T-helper 1 cell treated with Interleukin-12 subunit alpha and Interleukin-12 subunit beta and Interleukin-4 antibody, amounts not matched to agents 30 μg/mL and 1 μg/mL, for 36 hours (primary cell): ENCODE data around the gene SNRPB.

Experiments
- H3K27ac Mint-ChIP-seq: one replicate; pipeline ENCODE4 v1.8.0; 2021; ENCODE audit warnings: mild to moderate bottlenecking, mixed read lengths
- H3K27me3 Mint-ChIP-seq: one replicate; pipeline ENCODE4 v1.8.0; 2021; ENCODE audit warnings: low read depth, mixed read lengths
- H3K36me3 Mint-ChIP-seq: one replicate; pipeline ENCODE4 v1.8.0; 2021; ENCODE audit warnings: low read depth, mixed read lengths
- H3K4me1 Mint-ChIP-seq: one replicate; pipeline ENCODE4 v1.8.0; 2021; ENCODE audit warnings: low read depth, mixed read lengths
- H3K4me3 Mint-ChIP-seq: one replicate; pipeline ENCODE4 v1.8.0; 2021; ENCODE audit warnings: mild to moderate bottlenecking, moderate library complexity, mixed read lengths
- H3K9me3 Mint-ChIP-seq: one replicate; pipeline ENCODE4 v1.8.0; 2021; ENCODE audit warnings: mixed read lengths

SNRPB gene

DNA sequence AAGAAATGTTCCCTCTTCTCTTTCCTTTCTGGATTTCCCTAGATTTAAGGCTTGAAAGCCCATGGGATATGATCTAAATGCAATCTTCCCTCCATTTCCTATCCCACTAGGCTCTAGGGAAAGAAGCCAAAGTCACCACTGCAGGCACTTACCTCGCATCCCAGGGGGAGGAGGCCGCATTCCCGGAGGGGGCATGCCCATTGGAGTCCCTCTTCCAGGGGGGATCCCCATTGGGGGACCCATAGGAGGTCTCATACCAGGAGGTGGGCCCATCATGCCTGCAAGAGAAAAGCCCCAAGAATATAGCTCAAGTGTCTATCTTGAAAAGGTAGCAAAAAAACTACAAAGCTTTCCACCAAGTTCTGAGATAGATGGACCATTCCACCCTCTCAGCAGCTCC, 8.1 kb downstream of the SNRPB start:
- no peak overlapping the region for H3K4me3 Mint-ChIP-seq
- H3K4me1 Mint-ChIP-seq: peaks cover 8% of the 10 kb centered on the region
- H3K27me3 Mint-ChIP-seq: no peaks in the 10 kb centered on the region
- H3K36me3 Mint-ChIP-seq: peaks cover 72% of the 10 kb centered on the region
- no peaks in the 10 kb centered on the region for H3K9me3 Mint-ChIP-seq
- H3K27ac Mint-ChIP-seq: no peak overlapping the region

DNA sequence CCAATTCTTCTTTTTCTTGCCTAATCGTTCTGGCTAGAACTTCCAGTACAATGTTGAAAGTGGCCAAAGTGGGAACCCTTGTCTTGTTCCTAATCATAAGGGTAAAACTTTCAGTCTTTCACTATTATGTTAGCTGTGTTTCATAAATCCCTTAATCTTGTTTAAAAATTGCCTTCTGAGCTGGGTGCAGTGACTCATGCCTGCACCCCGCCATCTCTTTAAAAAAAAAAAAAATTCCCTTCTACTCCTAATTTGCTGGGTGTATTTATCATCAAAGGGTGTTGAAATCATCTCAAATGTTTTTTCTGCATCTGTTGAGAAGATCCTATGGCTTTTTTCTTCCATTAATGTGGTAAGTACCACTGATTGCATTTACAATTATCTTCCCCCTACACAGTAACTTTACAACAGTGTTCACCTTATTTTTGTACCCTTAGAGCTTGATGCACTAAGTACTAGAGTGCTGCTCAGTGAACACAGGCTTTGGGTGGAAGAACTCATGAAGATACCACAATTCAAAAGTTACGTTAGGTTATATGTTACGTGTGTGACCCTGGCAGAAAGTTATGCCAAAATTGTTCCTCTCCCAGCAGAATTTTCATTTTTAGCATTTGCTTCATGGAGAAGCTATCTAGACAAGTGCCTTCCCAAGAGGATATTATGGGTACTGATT, 9.7 kb downstream of the SNRPB start:
- Mint-ChIP-seq H3K4me3 (no peak overlapping the region), H3K4me1 (peaks cover 2% of the 10 kb centered on the region), H3K9me3 (no peaks in the 10 kb centered on the region)

DNA sequence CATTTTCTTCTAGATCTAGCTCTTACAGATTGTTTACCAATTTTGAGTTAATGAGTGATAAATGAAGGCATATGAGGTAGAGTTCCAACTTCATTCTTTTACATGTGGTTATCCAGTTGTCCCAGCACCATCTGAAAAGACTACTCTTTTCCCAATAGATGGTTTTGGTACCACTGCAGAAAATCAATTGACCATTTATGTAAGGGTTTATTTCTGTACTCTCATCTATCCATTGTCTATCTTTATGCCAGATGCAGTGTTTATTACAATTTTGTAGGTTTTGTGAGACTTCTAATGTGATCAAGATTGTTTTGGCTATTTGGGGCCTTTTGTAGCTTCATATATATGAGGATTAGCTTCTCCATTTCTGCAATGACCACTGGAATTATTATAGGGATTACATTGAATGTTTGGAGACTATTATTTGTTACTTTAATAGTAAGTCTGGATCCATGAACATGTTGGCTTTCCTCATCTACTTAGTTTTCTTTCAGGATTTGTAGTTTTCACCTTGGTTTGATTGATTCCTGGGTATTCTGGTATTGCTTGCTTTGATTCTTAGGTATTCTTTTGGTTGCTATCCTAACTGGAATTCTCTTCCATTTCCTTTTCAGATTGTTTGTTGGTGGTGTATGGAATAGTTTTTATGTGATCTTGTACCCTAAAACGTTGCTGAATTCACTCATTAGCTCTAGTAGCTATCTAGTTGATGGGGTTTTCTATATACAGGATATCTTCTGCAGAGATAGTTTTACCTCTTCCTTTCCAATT, 10.4 kb downstream of the SNRPB start:
- H3K27ac Mint-ChIP-seq: no peak overlapping the region
- H3K9me3 Mint-ChIP-seq: no peaks in the 10 kb centered on the region
- no peaks in the 10 kb centered on the region for H3K27me3 Mint-ChIP-seq
- peaks cover 5% of the 10 kb centered on the region for H3K4me1 Mint-ChIP-seq
- H3K36me3 Mint-ChIP-seq: peaks cover 55% of the 10 kb centered on the region
- no peak overlapping the region for H3K4me3 Mint-ChIP-seq

More for the DNA sequence above, 9.7 kb downstream of the SNRPB start:
- peaks cover 62% of the 10 kb centered on the region for H3K36me3 Mint-ChIP-seq
- no peak overlapping the region for H3K27ac Mint-ChIP-seq
- H3K27me3 Mint-ChIP-seq: no peaks in the 10 kb centered on the region

DNA sequence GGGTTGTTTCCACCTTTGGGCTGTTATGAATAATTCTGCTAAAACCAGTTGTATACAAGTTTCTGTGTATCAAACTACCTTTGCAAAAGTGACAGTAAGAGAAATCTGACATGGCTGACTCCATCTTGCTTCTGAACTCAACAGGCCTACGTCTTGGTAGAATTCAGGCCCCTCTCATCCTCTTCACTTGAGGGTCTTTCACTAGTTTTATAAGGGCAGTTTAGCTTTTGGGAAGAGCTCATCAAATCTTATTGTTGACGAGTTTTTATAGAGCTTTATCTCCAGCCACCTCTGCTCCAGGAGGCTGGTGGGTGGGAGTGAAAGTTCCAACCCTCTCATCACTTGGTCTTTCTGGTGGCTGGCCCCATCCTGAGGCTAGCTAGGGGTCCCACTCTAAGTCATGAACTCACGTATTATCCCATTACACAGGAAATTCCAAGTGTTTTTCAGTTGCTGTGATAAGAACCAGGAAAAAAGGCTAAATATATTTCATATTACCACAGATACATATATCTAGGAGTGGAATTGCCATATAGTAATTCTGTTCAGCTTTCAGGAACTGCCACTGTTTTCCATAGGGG, 11.6 kb downstream of the SNRPB start:
- peaks cover 5% of the 10 kb centered on the region for H3K4me1 Mint-ChIP-seq
- no peak overlapping the region for H3K4me3 Mint-ChIP-seq
- peaks cover 46% of the 10 kb centered on the region for H3K36me3 Mint-ChIP-seq
- H3K9me3 Mint-ChIP-seq: no peaks in the 10 kb centered on the region
- H3K27ac Mint-ChIP-seq: no peak overlapping the region
- no peaks in the 10 kb centered on the region for H3K27me3 Mint-ChIP-seq

DNA sequence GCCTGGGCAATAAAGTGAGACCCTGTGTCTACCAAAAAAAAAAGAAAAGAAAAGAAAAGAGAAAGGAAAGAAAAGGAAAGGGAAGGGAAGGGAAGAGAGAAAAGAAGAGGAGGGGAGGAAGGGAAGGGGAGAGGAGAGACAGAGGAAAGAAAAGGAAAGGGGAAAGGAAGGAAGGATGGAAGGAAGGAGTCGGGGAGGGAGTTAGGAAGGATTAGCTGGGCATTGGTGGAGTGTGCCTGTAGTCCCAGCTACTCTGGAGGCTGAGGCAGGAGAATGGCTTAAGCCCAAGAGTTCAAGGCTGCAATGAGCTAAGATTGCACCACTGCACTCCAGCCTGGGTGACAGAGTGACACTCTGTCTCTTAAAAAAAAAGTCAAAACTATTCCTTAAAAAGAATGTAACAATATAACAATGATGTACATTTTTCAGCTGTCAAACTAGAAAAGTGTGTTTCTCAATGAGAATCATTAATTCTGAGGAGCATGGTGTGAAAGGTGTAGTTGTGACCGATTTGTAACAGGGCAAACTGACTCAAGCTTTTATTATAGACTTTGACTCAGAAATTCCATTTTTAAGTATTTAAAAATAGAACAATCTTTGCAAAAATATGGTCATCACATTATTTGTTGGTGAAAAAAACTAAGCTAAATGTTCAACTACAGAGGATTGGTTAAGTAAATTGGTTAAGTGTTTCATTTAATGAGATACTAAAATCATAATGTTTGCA, 14.7 kb downstream of the SNRPB start:
- H3K27ac Mint-ChIP-seq: no peak overlapping the region
- H3K9me3 Mint-ChIP-seq: no peaks in the 10 kb centered on the region
- H3K4me1 Mint-ChIP-seq: peaks cover 3% of the 10 kb centered on the region
- no peak overlapping the region for H3K4me3 Mint-ChIP-seq
- peaks cover 16% of the 10 kb centered on the region for H3K36me3 Mint-ChIP-seq
- peaks cover 3% of the 10 kb centered on the region for H3K27me3 Mint-ChIP-seq

DNA sequence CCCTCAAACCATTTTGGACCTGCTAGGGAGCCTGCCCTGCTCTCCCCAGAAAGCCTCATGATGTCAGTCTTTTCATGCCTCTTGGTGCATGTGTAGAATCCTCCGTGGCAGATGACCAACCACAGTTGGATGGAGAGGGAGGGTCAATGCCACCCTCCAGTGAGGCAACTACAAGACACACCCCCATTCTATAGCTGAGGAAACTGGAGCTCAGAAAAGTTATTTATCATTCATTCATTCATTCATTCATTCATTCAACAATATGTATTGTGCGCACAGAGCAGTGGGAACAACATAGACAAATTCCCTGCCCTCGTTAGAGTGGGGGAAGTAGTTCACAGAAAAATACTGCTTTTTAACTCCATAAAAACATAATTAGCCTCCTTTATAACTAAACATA, 16.8 kb downstream of the SNRPB start:
- Mint-ChIP-seq H3K9me3 (no peaks in the 10 kb centered on the region), H3K27ac (no peak overlapping the region), H3K4me3 (no peak overlapping the region), H3K36me3 (peaks cover 5% of the 10 kb centered on the region), H3K27me3 (peaks cover 4% of the 10 kb centered on the region), H3K4me1 (peaks cover 15% of the 10 kb centered on the region)

DNA sequence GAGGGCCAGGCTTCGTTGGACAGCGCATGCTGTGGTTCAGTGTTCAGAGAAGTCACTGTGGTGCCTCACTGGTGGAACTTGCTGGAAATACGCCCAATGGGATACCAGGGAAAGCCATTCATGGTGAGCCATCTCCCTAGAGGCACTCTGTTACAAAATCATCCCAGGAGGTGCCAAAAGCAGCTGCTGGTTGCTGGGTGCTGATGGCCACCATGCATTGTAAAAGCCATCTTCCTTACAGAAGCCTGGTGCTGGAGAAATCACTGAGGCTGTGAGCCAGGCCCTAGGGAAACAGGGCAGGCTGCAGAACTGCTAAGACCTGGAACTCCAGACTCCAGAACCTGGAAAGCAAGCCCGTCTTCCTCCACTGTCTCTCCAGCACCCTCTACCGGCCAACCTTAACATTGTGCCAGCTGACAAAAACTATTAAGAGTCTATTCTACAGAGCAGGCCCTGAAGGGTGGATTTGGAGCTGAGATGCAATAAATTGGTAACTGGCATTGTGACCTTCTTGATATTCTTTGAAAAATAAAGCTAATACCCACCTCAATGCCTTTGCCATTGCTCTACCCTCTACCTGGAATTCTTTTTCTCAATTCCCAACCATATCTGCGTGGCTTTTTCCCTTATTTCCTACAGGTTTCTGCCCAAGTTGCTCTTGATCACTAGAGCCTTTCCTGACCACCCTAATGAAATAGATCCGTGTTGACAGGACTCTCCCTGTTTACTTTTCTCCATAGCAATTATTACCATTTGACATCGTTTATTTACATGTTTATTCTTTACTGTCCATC, 18.5 kb downstream of the SNRPB start:
- H3K9me3 Mint-ChIP-seq: no peaks in the 10 kb centered on the region
- peaks cover 15% of the 10 kb centered on the region for H3K4me1 Mint-ChIP-seq
- peaks cover 4% of the 10 kb centered on the region for H3K27me3 Mint-ChIP-seq
- H3K36me3 Mint-ChIP-seq: peaks cover 2% of the 10 kb centered on the region
- H3K4me3 Mint-ChIP-seq: no peak overlapping the region
- no peak overlapping the region for H3K27ac Mint-ChIP-seq

DNA sequence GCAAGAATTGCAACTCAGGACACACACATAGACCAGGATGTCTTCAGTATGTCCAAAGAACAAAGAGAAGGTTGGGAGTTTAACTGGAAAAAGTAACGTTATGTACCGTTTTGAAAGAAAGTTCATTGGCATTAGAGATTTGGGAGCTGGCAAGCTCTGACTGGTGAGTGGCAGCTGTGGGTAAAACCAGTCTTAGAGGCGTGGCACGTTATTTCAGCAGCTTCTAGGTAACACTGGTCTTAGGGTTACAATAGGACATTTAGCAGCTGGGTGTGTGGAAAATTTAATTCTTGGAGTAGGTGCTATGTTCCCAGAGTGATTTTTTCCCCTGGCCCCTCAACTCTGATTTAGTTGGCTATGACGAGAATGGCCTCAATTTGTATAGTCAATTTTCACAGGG, 19.2 kb downstream of the SNRPB start:
- no peak overlapping the region for H3K4me3 Mint-ChIP-seq
- no peak overlapping the region for H3K27ac Mint-ChIP-seq
- no peaks in the 10 kb centered on the region for H3K9me3 Mint-ChIP-seq
- H3K27me3 Mint-ChIP-seq: peaks cover 4% of the 10 kb centered on the region
- no peaks in the 10 kb centered on the region for H3K36me3 Mint-ChIP-seq
- peaks cover 15% of the 10 kb centered on the region for H3K4me1 Mint-ChIP-seq

DNA sequence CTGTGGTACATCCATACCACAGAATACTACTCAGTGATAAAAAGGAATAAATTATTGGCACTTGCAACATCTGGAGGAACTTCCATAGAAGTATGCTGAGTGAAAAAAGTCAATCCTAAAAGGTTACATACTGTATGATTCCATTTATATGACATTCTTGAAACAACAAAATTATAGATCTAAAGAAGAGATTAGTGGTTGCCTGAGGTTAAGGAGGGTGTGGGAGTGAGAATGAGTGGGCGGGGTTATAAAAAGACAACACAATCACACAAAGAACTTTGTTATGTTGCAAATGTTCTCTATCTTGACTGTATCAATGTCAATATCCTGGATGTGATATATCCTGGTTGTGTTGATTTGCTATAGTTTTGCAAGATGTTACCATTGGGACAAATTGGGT, 21.2 kb downstream of the SNRPB start:
- Mint-ChIP-seq H3K27ac (no peak overlapping the region), H3K9me3 (no peaks in the 10 kb centered on the region), H3K4me3 (no peak overlapping the region), H3K36me3 (no peaks in the 10 kb centered on the region), H3K4me1 (peaks cover 13% of the 10 kb centered on the region), H3K27me3 (peaks cover 7% of the 10 kb centered on the region)

DNA sequence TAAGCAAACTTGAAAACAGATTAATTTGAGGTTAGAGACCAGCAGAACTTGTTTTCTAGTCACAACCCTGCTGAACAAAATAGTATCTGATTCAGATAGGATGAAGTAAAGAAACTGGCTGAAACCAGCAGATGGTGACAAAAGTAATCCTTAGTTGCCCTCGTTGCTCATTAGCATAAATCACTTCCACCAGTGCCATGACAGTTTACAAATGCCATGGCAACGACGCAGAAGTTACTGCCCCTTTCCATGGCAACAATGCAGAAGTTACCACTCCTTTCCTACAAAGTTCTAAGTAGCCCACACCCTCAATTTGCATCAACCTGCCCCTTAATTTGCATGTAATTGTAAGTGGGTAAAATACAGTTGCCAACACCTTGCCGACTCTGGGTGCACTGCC, 23.7 kb downstream of the SNRPB start:
- no peaks in the 10 kb centered on the region for H3K9me3 Mint-ChIP-seq
- H3K27me3 Mint-ChIP-seq: peaks cover 7% of the 10 kb centered on the region
- peaks cover 13% of the 10 kb centered on the region for H3K4me1 Mint-ChIP-seq
- no peaks in the 10 kb centered on the region for H3K36me3 Mint-ChIP-seq
- H3K4me3 Mint-ChIP-seq: no peak overlapping the region
- H3K27ac Mint-ChIP-seq: no peak overlapping the region

DNA sequence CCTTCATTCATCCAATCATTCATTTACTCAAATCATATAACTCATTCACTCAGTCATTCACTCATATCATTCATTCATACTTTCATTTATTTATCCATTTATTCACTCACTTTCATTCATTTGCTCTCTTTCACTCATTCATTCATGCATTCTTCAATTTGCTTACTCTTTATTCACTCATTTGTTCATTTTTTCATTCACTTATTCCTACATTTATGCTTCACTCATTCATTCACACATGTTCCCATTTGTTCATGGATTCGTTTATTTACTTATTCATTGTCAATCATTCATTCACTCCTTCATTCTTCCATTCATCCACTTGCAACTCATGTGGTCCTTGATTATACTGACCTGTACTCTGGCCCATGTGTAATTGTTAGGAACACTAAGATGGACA, 39.4 kb downstream of the SNRPB start:
- H3K4me3 Mint-ChIP-seq: no peak overlapping the region

DNA sequence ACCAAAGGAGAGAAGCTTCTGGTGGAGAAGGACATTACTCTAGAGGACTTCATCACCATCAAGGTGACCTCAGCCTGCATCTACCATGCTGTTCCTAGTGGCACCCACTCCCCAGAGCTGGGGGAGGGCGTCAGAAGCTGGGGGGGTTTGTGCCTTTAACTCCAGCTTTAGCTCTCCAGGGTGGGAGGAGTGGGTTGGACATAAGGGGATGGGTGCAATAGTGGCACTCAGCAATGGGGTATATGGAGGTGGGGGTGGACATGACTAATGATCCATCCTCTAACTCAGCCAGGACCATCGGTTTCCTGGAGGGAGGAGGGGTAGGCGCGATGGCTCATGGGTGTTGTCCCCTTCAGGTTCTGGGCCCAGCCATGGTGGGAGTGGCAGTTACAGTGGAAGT, 40.1 kb downstream of the SNRPB start:
- peaks cover 3% of the 10 kb centered on the region for H3K4me1 Mint-ChIP-seq
- no peak overlapping the region for H3K27ac Mint-ChIP-seq
- H3K27me3 Mint-ChIP-seq: peaks cover 19% of the 10 kb centered on the region
- H3K36me3 Mint-ChIP-seq: no peaks in the 10 kb centered on the region
- no peaks in the 10 kb centered on the region for H3K9me3 Mint-ChIP-seq
- H3K4me3 Mint-ChIP-seq: no peak overlapping the region

More for the DNA sequence above, 39.4 kb downstream of the SNRPB start:
- H3K27me3 Mint-ChIP-seq: peaks cover 14% of the 10 kb centered on the region
- no peaks in the 10 kb centered on the region for H3K36me3 Mint-ChIP-seq
- H3K27ac Mint-ChIP-seq: no peak overlapping the region
- H3K9me3 Mint-ChIP-seq: no peaks in the 10 kb centered on the region
- peaks cover 3% of the 10 kb centered on the region for H3K4me1 Mint-ChIP-seq

DNA sequence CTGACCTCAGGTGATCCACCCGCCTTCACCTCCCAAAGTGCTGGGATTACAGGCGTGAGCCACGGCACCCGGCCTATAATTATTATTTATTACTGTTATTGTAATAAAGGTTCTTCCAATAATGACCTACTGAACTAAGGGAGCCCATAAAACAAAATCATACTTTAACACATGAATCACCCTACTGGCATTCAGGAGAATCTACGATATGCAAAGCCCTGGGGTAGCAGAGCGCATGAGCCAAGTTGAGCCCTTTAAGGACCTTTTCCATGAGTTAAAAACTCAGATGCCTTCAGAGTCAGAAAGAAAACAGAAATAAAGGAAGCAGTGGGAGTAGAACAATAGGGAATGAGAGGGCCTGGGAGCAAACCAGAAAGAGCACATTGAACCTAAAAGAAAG, 41.5 kb downstream of the SNRPB start:
- no peak overlapping the region for H3K27ac Mint-ChIP-seq

DNA sequence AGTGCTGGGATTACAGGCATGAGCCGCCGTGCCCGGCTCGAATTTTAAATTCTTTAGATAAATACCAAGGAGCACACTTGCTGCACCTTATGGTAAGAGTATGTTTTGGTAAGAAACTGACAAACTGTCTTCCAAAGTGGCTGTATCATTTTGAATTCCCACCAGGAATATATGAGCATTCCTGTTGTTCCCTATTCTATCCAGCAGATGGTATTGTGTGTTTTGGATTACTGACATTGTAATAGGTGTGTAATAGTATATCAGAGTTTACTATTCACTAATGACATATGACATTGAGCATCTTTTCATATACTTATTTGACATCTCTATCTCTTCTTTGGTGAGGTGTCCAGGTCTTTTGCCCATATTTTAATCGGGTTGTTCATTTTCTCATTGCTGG, 49.3 kb downstream of the SNRPB start:
- no peak overlapping the region for H3K27ac Mint-ChIP-seq
- H3K4me1 Mint-ChIP-seq: no peaks in the 10 kb centered on the region
- H3K4me3 Mint-ChIP-seq: no peak overlapping the region
- peaks cover 17% of the 10 kb centered on the region for H3K27me3 Mint-ChIP-seq
- no peaks in the 10 kb centered on the region for H3K36me3 Mint-ChIP-seq
- H3K9me3 Mint-ChIP-seq: no peaks in the 10 kb centered on the region

More for the DNA sequence above, 41.5 kb downstream of the SNRPB start:
- Mint-ChIP-seq H3K36me3 (no peaks in the 10 kb centered on the region), H3K9me3 (no peaks in the 10 kb centered on the region), H3K4me1 (peaks cover 3% of the 10 kb centered on the region), H3K4me3 (no peak overlapping the region), H3K27me3 (peaks cover 23% of the 10 kb centered on the region)
